Lower lobe of right lung (tissue), 2 donors: Measurements from ENCODE around the gene CNOT4. TPM values are rescaled to one million over a fixed set of nuclear protein-coding genes. Genes with fewer than 3 reads are reported as not detected.

ENCODE experiments used
- ATAC-seq, 2 donors: fragments of 200-7000 bp; cut with Tn5 transposase; one replicate each; pipeline ENCODE4 v1.9.1; 2020 to 2022; ENCODE audit warnings: mild to moderate bottlenecking in 2 of 2, moderate library complexity in 2 of 2
- DNase-seq: peaks from one replicate; pipeline ENCODE4 v3.0.0-alpha.2; 2020
- H3K27ac ChIP-seq: fragments of 200-600 bp; one replicate; pipeline ENCODE4 v1.8.0; 2022
- H3K27me3 ChIP-seq: fragments of 200-600 bp; one replicate; pipeline ENCODE4 v1.8.0; 2022; ENCODE audit warnings: low read depth
- H3K36me3 ChIP-seq: fragments of 200-600 bp; one replicate; pipeline ENCODE4 v1.8.0; 2022; ENCODE audit warnings: mild to moderate bottlenecking
- H3K4me1 ChIP-seq: fragments of 200-600 bp; one replicate; pipeline ENCODE4 v1.8.0; 2022
- H3K4me3 ChIP-seq: fragments of 200-600 bp; one replicate; pipeline ENCODE4 v1.8.0; 2022; ENCODE audit warnings: mild to moderate bottlenecking
- H3K9me3 ChIP-seq: fragments of 200-600 bp; one replicate; pipeline ENCODE4 v1.8.0; 2022
- CTCF ChIP-seq: fragments of 200-600 bp; IDR thresholded peaks from one replicate; pipeline ENCODE4 v1.8.0; 2022; ENCODE audit warnings: antibody characterized with exemption, mild to moderate bottlenecking
- intact Hi-C: fragments of 100-400 bp; cut with DNase I; formaldehyde crosslinking; loops from one replicate; pipeline ENCODE4 v1.11.0; 2022
- total RNA-seq: library from RNA; stranded (reverse); fragmentation: NEBNext Ultra II Directional; extraction: Animal tissue kit (Norgen Biotek cat#: 25700); gene quantifications from one replicate; pipeline ENCODE4 v1.2.1, GENCODE V29; 2021
- donor health status: DM: no; HTN: yes; CAD: no; lungs with severe emphysema.

Gene CNOT4
- total RNA-seq, 1 donor from 2014 or later, result 28.0 TPM

- H3K4me3 ChIP-seq, result no peak overlapping the region
- no peak for ATAC-seq
- peaks cover 16% of the 10 kb centered on the region for H3K36me3 ChIP-seq
- no peak overlapping the region for H3K27ac ChIP-seq
- intact Hi-C loops, result no loop called here
- H3K27me3 ChIP-seq, result no peaks in the 10 kb centered on the region
- TF ChIP-seq CTCF, result no peak
- no peak for DNase-seq
- no peaks in the 10 kb centered on the region for H3K9me3 ChIP-seq
- H3K4me1 ChIP-seq, result no peaks in the 10 kb centered on the region
Measured at GRCh38 chr7:135388616-135389015, 121.3 kb downstream of the CNOT4 start.

- TF ChIP-seq CTCF, result no peak
- Histone ChIP-seq H3K27ac (no peak overlapping the region), H3K27me3 (no peaks in the 10 kb centered on the region), H3K36me3 (peaks cover 4% of the 10 kb centered on the region), H3K4me1 (no peaks in the 10 kb centered on the region), H3K4me3 (no peak overlapping the region), H3K9me3 (no peaks in the 10 kb centered on the region)
- DNase-seq (no peak), ATAC-seq (no peak)
- intact Hi-C loops, result no loop called here
Measured at GRCh38 chr7:135386776-135387175, 123.1 kb downstream of the CNOT4 start.

GRCh38 chr7:135386181-135386580 is 123.7 kb downstream of the CNOT4 start:
- Histone ChIP-seq H3K27ac (no peak overlapping the region), H3K9me3 (no peaks in the 10 kb centered on the region), H3K4me1 (no peaks in the 10 kb centered on the region), H3K27me3 (no peaks in the 10 kb centered on the region), H3K4me3 (no peak overlapping the region), H3K36me3 (peaks cover 4% of the 10 kb centered on the region)
- TF ChIP-seq CTCF, result no peak
- intact Hi-C loops, result no loop called here
- ATAC-seq (no peak), DNase-seq (no peak)

GRCh38 chr7:135385209-135385608 is 124.7 kb downstream of the CNOT4 start:
- H3K9me3 ChIP-seq, result no peaks in the 10 kb centered on the region
- no peak overlapping the region for H3K27ac ChIP-seq
- intact Hi-C loops, result no loop called here
- H3K4me3 ChIP-seq, result no peak overlapping the region
- ATAC-seq (no peak), DNase-seq (no peak)
- no peaks in the 10 kb centered on the region for H3K4me1 ChIP-seq
- peaks cover 4% of the 10 kb centered on the region for H3K36me3 ChIP-seq
- H3K27me3 ChIP-seq, result no peaks in the 10 kb centered on the region
- TF ChIP-seq CTCF, result no peak

- Histone ChIP-seq H3K36me3 (peaks cover 3% of the 10 kb centered on the region), H3K4me1 (no peaks in the 10 kb centered on the region), H3K4me3 (no peak overlapping the region), H3K27ac (no peak overlapping the region), H3K27me3 (no peaks in the 10 kb centered on the region), H3K9me3 (no peaks in the 10 kb centered on the region)
- intact Hi-C loops, result no loop called here
- no peak for ATAC-seq
- no peak for TF ChIP-seq CTCF
- DNase-seq, result no peak
Measured at GRCh38 chr7:135383525-135384175, 126.3 kb downstream of the CNOT4 start.

- H3K27ac ChIP-seq, result no peak overlapping the region
- no peak for DNase-seq
- no peaks in the 10 kb centered on the region for H3K9me3 ChIP-seq
- no peak for ATAC-seq
- H3K36me3 ChIP-seq, result no peaks in the 10 kb centered on the region
- no peak for TF ChIP-seq CTCF
- intact Hi-C loops, result no loop called here
- H3K27me3 ChIP-seq, result no peaks in the 10 kb centered on the region
- no peaks in the 10 kb centered on the region for H3K4me1 ChIP-seq
- no peak overlapping the region for H3K4me3 ChIP-seq
Measured at GRCh38 chr7:135382173-135382572, 127.7 kb downstream of the CNOT4 start.
